Measurements from ENCODE around the gene ABCC10.
"Not testable (repeated sequence)": the region's sequence is repeated elsewhere in the genome, so short reads cannot be mapped to it uniquely, and the experiment has no call there.

The ABCC10 gene

GRCh38 chr6:43413002-43413401 is 14.3 kb upstream of the ABCC10 start:
- DNase-seq = no peak

- DNase-seq = not testable (repeated sequence)
Measured at GRCh38 chr6:43415275-43415674, 12.1 kb upstream of the ABCC10 start.

DNA sequence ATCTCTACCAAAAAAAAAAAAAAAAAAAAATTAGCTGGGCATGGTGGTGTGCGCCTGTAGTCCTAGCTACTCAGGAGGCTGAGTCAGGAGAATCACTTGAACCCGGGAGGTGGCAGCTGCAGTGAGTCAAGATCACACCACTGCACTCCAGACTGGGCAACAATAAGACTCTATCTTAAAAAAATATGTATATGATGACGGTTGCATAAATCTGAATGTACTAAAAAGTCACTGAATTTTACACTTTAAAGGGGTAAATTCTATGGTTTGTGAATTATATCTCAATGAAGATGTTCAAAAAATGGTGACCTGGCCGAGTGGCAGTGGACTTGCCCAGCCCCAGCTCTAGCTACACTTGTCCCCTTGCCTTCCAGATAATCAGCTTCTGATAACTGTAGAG is 10.4 kb upstream of the ABCC10 start:
- DNase-seq = no peak

GRCh38 chr6:43420012-43420709 is 7.2 kb upstream of the ABCC10 start:
- DNase-seq = no peak

DNA sequence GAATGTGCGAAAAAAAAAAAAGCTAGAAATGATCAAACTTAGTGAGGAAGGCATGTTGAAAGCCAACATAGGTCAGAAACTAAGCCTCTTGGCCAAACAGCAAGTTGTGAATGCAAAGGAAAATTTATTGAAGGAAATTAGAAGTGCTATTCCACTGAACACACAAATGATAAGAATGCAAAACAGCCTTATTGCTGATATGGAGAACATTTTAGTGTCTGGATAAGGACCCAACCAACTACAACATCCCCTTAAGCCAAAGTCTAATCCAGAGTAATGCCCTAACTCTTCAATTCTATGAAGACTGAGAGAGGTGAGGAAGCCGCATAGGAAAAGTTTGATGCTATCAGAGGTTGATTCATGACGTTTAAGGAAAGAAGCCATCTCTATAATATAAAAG is 5.5 kb upstream of the ABCC10 start:
- no peak for DNase-seq

DNA sequence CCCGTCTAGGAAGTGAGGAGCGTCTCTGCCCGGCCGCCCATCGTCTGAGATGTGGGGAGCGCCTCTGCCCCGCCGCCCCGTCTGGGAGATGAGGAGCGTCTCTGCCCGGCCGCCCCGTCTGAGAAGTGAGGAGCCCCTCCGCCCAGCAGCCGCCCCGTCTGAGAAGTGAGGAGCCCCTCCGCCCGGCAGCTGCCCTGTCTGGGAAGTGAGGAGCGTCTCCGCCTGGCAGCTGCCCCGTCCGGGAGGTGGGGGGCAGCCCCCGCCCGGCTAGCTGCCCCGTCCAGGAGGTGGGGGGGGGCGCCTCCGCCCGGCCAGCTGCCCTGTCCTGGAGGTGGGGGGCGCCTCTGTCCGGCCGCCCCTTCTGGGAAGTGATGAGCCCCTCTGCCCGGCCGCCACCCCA is 2.3 kb upstream of the ABCC10 start:
- DNase-seq = not testable (repeated sequence)

GRCh38 chr6:43426928-43427405 is 374 bp upstream of the ABCC10 start:
- no peak for DNase-seq

DNA sequence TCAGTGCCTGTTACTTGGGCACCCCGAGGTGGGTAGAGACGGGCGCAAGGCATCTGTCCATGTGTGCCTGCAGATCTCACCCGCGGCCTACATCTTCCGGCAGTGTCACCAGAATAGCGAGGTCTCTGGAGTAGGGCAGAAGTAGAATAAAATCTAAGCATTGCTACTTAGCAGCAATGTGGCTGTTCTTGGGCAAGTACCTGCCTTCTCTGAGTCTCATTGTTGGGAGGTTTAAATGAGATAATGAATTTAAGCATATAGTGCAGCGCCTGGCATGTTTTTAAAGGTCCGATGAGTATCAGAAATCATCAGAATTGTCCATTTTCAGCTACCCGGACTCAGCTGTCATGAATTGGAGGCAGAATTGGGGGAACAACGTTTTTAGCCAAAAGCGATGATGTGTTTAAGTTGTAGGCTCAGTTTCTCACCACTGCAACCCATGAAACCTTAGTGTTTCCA is 800 bp downstream of the ABCC10 start:
- DNase-seq = no peak

- DNase-seq = no peak
Measured at GRCh38 chr6:43428874-43429273, 1.5 kb downstream of the ABCC10 start.

DNA sequence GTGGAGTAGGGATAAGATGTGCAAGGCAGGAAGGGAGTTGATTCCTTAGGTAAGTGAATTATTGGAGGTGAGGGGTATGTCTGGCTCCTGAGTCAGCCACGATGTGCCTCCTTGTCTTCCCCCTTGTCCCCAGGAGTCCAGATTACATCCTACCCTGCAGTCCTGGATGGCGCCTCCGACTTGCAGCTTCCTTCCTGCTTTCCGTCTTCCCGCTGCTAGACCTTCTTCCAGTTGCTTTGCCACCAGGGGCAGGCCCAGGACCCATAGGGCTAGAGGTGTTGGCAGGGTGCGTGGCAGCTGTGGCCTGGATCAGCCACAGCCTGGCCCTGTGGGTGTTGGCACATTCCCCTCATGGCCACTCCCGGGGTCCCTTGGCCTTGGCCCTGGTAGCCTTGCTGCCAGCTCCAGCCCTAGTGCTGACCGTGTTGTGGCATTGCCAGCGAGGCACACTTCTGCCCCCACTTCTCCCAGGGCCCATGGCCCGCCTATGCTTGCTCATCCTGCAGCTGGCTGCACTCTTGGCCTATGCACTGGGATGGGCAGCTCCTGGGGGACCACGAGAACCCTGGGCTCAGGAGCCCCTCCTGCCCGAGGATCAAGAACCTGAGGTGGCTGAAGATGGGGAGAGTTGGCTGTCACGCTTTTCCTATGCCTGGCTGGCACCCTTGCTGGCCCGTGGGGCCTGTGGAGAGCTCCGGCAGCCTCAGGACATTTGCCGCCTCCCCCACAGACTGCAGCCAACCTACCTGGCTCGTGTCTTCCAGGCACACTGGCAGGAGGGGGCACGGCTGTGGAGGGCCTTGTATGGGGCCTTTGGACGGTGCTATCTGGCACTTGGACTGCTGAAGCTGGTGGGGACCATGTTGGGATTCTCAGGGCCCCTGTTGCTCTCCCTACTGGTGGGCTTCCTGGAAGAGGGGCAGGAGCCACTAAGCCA is 4.9 kb downstream of the ABCC10 start:
- DNase-seq = no peak

GRCh38 chr6:43433148-43433547 is 5.8 kb downstream of the ABCC10 start:
- no peak for DNase-seq

GRCh38 chr6:43434001-43434840 is 6.9 kb downstream of the ABCC10 start:
- no peak for DNase-seq

GRCh38 chr6:43434943-43435342 is 7.6 kb downstream of the ABCC10 start:
- no peak for DNase-seq

GRCh38 chr6:43435682-43436437 is 8.5 kb downstream of the ABCC10 start:
- DNase-seq = no peak

GRCh38 chr6:43436577-43437282 is 9.4 kb downstream of the ABCC10 start:
- DNase-seq = no peak

GRCh38 chr6:43437700-43438099 is 10.4 kb downstream of the ABCC10 start:
- no peak for DNase-seq

DNA sequence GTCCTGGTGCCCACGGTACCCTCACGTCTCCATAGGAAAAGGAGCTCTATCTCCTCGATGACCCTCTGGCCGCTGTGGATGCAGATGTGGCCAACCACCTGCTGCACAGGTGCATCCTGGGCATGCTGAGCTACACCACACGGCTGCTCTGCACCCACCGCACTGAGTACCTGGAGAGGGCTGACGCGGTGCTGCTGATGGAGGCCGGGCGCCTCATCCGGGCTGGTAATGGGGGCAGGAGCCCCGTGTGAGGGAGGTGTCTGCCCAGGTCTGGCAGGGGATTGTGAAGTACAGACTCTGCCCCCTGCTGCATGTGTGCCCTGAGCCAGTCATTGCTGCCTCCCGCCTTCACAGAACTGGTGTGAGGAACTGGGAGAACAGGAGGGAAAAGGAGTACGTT is 15.6 kb downstream of the ABCC10 start:
- DNase-seq = no peak

- no peak for DNase-seq
Measured at GRCh38 chr6:43444036-43444435, 16.7 kb downstream of the ABCC10 start.

DNA sequence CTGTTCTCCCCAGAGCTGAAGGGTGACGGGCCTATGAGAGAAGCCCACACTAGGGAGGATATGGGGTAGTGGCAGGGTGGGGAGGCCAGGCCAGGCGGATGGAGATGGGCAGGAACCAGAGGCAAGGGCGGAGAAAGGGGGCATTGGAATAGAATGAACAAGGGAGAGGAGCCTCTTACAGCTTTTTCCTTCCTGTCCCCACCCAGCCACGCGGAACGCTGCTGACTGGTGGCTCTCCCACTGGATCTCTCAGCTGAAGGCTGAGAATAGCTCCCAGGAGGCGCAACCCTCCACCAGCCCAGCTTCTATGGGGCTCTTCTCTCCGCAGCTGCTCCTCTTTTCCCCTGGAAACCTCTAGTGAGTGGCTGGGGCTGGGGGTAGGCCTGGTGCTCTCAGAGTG is 17.2 kb downstream of the ABCC10 start:
- DNase-seq = no peak

GRCh38 chr6:43445576-43445975 is 18.2 kb downstream of the ABCC10 start:
- DNase-seq = no peak

DNA sequence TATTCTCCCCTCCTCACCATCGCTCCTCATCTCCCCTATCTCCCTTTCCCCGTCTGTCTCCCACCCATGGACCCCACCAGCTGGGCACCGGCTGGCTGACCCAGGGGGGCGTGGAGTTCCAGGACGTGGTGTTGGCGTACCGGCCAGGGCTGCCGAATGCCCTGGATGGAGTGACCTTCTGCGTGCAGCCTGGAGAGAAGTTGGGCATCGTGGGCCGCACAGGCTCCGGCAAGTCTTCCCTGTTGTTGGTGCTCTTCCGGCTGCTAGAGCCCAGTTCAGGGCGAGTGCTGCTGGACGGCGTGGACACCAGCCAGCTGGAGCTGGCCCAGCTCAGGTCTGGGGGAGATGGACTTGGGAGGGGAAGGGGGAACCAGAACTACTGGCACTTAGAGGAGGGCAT is 20.3 kb downstream of the ABCC10 start:
- DNase-seq = no peak

DNA sequence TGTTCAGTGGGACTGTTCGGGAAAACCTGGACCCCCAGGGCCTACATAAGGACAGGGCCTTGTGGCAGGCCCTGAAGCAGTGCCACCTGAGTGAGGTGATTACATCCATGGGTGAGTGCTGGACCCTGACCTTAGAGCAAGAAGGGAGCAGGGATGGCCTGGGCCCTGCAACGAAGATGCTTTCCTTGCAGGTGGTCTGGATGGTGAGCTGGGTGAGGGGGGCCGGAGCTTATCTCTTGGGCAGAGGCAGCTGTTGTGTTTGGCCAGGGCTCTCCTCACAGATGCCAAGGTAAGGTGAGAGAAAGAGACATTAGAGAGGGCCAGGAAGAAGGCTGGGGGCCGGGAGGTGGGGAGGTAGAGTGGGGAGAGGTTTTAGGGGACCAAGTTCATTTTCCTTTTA is 21.6 kb downstream of the ABCC10 start:
- DNase-seq = no peak

Measured in stimulated activated CD4-positive, alpha-beta T cell treated with anti-CD3 and anti-CD28 coated beads, Interleukin-4, amount 100 ng/mL, for 24 hours (primary cell).